UCSD-AML1 (cell line): ENCODE results near the gene COX7A2.

Experiments
- DNase-seq: peaks from one replicate; lab custom pipeline; 2025; ENCODE audit not compliant: unreplicated experiment; lab: John Stamatoyannopoulos, UW

The COX7A2 gene

DNA sequence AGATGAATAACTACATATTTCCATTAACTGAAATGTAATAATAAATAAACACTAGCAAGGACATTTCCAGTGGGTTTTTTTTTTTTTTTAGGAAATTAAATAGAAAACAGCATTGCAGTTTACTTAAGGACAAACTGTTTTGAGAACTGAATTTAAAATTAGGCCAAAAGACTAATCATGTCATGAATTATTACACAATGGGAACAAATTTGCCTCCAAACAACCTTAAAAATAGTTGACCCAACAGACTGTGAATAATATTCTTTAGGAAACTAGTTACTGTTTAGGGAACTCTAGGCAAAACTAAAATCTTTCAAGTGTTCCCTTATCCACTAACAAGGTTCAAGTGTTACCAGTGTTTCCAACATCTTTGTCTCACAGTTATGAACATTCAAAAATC is 21.3 kb downstream of the COX7A2 start:
- DNase-seq: no peak

DNA sequence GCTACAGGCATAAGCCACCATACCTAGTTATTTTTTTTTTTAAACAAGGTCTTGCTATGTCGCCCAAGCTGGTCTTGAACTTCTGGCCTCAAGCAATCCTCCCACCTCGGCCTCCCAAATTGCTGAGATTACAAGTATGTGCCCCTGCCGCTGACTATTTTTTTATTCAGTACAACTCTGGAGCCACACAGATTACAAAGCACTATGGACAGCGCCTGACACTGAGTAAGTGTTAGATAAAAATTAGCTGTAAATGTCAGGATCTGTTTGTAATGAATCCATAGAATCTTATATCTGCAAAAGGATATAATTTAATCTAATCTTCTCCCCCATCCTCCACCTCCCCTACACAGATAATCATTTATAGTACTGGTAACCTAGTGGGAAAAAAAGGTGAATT is 22.5 kb downstream of the COX7A2 start:
- DNase-seq: no peak

DNA sequence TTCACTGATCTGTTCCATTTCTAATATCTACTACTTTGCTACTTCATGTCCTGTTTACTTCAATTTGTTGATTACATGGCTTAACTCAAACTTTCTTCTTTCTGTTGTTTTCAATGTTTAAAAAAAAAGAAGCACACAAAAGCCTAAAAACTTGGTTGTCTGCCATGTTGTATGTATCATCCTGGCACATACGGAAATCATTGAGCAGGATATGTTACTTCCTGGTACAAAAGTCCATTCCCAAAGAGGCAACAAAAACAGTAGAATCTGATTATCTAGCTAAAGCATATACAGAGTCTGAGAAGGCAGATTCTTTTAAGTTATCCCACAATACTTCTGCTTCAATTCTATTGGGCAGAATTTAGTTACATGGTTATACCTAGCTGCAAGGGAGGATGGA is 23.2 kb downstream of the COX7A2 start:
- DNase-seq: no peak

DNA sequence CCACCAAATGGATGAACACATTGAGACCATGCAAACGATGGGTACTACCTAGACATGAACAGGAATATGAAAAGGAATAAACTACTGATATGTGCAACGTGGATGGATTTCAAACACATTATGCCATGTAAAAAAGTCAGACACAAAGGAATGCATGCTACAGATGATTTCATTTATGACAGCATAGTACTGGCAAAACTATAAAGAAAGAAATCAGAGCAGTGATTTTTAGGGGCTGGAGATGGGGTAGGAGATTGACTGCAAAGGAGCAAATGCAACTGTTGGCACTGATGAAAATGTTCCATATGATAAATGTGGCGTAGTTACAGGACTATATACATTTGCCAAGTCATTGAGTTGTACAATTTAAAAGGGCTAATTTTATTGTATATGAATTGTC is 24.3 kb downstream of the COX7A2 start:
- DNase-seq: no peak

DNA sequence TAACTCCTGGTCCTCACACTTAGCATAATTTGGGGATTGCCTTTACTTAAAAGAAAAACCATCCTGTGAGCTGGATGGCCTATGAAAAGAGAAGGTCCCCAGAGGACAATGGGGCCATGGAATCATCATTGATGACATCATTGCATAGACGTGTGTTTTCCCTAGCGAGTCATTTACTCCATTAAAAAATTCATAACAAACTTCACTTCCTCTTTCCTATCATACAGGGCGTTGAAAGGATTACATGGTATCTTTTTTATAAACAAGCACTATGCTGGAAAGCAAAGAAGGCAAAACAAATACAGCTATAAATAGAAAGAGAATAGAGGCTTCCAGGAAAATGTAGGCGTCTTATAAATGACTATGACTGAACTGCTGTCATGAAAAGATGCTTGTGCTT is 26.4 kb downstream of the COX7A2 start:
- DNase-seq: no peak

DNA sequence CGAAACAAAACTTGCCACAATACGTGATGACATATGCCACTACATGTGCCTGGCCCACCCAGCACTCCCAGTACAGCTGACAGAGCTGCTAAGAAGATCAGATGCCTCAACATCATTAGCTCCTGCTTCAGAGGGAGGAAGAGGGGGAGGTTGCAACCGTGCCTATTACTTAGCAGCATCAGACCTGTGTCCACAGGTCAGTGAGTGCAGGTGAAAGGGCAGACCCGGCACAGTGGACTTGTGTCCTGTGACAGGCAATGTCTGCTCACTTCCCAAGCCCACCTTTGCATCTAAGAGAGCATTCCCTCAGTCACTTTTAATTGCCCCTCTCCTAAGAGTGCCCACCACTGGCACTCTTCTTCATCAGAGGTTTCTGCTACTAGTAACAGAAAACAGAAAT is 28.3 kb downstream of the COX7A2 start:
- DNase-seq: no peak

DNA sequence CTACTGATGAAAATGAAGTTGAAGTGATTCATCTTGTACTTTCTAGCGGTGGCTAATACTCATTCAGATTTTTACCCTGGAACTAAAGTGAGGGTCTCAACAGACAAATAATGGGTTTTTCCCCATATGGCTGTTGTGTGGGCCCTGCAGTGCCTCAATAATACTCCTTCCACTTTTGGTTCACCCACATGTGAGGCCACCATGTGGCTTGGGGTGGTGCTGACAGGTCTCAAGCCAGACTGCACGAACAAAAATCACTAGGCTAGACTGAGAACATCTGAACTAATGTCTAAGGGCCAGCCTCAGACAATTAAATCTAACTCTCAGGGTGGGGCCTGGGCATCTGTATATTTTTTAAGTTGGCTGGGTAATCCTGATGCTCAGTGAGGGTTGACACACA is 29.9 kb downstream of the COX7A2 start:
- no peak for DNase-seq

DNA sequence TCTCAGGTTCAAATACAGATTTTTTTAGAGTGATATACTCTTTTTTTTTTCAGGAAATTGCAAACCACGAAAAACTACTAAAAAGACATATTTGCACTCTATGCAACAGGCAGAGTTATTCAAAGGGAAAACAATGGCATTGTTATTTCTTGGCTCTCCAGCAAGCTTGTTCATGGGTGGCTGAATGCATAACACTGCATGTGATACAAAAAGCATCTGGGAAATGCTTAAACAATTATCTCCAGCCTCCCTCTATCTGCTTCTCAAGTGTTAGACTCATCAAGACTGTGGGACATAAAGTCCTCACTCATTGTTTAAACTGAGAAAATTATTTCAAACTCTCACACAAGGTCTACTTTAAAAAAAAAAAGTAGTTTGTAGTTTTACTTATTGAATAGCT is 30.5 kb downstream of the COX7A2 start:
- DNase-seq: no peak

DNA sequence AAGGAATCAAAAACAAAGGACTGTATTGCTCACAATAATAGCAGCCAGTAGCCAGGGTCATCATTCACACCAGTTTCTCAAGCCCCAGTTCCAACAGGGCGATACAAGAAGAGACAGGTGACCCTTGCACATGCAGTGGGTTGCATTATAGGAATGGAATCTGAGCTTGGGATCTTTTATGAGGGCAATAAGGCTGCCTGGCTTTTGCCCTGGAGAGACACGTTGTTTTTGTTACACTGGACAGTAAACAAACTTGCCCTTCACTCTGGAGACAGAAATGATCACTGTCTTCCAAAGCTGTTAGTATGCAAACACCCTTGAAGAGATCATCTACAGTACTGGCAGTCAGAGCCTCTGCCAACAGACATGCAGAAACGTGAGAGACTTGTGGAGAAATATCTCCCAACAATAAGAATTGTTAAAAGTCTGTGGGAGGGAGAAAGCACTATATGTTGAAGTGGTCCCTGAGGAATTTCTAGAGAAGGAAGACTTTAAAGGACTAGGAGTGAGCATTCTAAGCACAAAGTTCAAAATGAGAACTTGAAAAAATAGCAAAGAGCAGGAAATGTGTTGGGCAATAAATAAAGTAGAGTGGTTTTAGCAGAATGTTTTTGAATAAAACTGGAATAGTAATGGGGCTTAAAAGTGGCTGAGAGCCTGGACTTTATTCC is 31.5 kb downstream of the COX7A2 start:
- DNase-seq: no peak

DNA sequence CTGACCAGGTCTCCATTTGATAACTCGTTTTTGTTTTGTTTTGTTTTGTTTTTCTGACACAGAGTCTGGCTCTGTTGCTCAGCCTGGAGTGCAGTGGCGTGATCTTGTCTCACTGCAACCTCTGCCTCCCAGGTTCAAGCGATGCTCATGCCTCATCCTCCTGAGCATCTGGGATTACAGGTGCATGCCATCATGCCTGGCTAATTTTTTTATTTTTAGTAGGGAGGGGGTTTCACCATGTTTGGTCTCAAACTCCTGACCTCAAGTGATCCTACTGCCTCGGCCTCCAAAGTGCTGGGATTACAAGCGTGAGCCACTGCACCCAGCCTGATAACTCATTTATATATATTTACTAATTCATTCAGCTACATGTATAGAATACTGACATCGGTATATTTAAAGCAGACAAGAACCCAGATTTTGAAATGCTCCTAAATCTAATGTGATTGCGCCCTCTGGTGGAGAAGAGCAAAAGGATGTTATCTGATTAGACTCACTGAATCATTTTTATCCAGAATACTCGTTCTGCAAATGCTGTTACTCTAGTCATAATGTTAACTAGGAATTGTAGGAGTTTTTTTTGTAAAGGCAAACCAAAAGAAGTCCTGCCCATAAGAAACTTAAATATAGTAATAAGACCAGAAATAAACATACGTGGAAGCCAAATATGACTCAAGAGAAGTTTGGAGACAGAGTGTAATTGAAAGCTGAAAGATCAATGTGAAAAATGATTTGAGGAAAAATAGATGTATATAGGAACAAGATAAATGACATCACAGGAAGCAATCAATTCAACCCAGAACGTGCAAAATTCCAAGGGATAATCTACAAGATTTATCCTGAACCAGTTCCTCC is 32.5 kb downstream of the COX7A2 start:
- DNase-seq: no peak

DNA sequence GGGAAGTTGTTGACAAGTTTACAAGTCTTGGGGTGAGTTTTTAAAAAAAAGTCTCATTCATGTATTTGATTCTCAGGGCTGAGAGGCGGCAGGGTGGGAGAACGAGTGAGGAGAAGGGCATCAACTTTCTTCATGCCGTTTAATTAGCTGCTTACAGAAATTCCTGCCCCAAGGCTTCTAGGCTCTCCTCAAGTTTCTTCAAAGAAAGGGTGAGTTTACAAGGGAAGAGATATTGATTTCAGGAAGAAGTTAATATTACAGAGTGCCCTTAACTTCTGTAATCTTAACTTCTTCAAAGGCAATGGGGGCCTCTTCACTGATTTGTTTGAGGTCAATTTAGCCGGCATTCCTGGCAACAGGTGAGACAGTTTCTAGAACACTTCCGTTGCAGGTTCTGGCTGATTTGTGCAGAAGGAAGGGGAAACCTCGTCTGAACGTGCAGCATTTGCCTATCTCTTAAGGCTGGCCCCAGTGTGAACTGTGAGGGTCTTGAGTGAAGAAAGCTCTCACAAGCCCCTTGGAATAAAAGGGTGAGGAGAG is 34.3 kb downstream of the COX7A2 start:
- DNase-seq: no peak

DNA sequence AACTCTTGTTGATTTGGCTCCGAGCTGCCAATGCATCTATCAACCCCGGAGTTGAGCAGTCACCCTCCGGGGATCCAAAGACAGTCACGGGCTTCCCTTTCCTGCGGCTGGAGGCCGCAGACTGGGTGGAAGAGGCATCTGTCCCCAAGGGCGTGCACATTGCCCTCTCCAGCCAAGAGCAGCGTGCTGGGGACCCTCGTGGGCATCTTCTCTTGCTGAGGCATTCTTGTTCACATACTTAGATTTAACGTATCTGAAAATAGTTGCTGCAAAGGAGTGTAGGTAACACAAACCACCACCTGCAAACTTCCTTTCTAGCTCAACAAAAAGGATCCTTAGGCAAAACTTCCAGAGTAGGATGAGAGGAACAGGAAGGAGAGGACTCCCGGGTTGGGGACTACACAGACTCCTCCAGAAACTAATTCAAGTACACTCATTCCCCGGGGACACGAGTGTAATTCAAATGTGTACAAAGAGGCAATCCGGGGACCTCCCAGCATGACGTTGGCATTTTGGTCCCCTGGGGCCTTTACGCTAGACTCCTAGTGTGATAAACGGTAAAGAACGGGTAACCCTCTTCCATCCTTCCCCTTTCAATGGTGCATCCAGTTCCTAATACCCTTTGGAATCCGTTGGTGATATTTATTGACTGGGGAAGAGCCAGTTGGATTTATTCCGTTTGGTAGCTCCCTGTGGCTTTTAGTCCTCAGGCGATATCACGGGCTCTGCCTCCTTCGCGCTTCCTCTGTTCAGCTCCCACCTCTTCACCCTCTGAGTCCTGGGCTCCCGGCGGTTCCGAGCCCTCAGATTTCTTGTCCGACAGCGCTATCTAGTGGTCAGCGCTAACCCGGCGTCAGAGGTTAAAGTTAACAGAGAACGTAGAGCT is 35.1 kb downstream of the COX7A2 start:
- DNase-seq: peak; percentile 81

DNA sequence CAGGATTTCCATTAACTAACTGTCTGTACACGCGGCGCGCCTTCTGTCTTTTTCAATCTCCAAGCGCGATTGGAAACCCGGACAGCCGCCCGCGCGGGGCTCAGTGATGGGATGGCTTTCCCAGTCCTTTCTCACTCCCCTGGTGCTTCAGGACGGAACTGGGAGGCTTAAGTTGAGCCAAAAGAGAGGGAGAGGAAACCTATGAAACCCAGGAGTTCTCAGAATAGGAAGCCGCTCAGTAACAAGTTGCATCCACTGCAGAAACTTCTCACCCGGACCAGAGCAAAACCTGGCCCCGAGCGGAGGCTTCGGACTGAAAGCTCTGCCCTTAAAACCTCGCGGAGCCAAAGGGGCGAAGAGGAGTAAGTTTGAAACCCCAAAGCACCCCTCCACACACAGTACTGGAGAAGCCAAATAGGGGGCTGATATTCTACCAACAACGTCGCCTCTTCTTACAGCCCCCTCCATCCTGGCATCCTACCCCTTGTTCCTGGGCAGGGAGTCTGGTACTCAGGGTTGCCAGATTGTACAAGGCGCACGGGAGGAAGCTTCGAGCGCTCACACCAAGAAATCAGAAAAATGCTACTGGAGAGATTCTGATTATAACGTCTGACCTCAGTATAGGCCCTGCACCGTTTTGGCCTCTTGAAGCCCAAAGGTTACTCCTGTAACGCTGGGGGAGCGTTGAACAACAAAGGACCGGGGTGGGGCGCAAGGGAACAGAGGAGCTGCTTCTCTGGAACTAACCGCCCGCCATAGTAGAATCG is 36.8 kb downstream of the COX7A2 start:
- DNase-seq: no peak

DNA sequence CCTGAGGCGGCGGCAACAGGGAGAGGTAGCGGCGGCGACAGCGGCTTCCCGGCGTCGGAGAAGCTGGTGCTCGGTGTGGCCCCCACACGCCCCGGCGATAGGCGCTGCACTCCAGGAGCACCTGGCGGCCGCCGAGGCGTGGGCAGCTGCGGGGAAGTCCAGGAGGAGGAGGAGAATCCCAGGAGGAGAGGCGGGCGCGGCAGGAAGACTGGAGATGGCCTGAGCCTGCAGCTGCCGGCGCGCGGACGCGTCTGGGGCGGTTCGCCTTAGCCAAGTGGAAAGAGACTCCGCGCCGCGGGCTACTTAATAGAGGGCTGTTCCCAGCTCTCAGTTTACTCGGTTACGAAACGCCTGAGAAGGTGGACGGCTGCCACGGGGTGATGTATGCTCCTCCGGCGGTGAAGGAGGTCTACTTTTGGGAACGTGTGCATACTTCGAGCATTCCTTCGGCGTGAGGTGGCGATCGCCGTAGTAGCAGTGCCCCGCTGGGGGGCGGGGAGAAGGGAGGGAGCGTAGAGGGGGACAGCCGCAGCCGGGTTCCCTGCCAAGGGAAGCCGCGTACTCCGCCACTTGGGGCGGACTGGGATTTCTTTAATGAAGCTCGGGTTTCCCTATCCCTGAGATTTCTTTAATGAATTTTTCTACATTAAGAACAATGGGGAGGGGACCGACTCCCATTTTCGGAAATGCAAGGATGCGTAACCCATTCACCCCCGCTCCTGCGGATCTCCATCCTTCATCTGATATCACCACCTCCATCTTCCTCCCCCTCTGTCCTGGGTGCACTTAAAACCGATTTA is 37.6 kb downstream of the COX7A2 start, which contains the start of gene COL12A1:
TSS of gene COL12A1 (minus strand) at position 278 of the 800 bp plus-strand sequence. CDS start 3,261 bp downstream, outside the sequence.
- DNase-seq: no peak

DNA sequence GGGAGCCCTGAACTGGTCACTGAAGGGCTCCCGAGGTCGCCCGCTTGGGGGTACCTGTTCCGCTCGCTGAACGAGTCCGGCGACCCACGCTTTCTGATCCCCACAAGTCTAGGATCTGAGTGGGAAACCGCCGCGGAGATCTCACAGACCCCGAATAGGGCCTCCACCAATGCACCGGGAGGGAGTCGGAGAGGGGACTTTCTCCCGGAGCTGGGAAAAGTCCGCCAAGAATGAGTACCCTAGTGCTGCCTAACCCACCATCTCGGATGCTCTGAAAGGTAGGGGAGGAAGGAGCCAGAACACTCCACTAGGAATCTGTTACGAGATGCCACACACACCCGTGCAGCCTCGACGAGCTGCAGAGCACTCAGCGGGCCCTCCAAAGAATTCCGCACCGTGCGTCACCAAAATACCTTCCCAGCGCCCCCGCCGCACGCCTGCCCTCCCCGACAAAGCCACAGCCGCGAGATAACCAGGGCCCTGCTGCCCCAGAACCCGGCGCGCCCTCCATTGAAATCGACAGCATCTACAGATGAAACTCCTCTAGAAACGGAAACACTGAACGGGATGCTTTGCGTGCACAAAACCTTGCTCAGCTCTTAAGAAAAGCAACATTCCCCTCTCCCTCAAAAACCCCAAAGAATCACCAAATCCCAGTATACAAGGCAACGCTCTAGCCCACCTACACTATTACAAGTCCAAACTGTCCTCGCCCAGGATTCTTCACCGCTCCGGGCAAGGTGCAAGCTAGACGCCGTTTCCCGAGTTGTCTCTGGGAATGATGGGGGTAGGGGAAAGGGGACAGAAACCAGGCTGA is 38.4 kb downstream of the COX7A2 start:
- no peak for DNase-seq

DNA sequence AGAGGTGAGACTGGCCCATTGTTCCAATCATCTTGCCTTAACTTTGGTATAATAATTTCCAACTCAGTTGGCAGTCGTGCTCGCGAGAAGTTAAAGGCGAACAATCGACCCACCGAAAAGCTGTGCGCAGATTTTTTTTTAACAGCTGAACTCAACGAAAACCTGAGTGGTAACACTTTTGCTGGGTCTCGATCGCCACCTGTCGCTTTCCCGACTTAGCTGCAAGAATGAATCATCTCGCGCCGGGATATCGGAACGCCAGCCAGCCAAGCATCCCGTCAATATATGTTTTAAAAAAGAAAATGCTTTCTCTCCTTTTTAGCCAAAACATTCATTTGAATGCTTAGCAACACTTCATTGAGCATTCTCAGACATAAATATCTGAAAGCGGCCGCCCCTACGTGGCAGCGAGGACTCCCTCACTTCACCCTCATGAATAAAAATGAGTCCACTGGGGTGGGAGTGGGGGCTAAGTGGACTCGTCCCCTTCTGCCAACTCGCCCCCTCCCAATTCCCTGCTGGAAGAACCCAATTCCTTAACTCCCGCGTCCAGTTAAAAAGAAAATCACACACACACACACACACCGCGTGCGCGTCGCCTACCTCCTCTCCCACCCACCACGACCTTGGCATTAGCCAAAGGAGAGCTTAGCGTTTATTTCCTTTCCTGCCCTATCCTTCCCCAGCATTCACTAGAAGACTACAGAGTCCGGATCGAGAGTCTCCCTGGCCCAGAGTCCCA is 39.2 kb downstream of the COX7A2 start:
- peak; percentile 39 for DNase-seq

DNA sequence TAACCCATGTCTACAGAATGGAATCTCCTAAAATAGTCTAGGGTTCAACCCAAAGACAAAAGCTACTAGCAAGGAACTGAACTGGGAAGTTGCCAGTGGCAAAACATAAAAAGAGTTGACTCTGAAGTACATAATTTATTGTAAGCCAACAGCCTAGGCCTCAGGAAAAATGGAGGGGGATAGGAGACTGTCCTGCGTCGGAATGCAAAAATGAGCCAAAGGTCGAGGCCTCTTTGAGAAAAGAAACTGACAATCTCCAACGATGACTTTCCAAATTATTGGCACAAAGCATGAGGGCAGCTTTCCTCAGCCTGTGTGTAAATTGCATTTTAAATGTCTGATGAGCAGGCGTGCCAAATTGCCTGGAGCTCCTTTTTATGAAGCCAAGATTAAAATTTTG is 39.9 kb downstream of the COX7A2 start:
- DNase-seq: no peak

DNA sequence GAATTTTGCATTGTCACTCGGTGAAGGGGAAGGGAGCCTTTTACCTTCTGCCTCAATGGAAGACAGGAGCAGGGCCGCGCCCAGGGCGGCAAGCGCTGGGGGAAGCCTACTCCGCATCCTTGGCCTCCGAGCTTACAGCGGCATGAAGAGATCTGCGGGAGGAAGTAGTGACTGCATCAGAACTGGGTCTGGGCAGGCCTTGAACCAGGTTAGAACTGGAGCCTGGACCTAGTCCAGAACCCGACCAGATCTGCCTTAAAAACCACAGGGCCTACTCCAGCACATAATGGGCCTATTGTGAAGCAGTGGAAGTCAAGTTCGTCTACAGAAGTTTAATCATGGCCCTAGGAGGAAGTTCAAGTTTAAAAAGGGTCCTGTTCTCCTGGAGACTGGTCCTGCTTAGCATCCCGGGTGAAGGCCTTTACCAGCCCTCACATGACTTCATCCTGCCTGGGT is 40.9 kb downstream of the COX7A2 start:
- DNase-seq: no peak
